Cardiac fibroblast (primary cell): ENCODE data around the gene SLC17A1.

Experiments used
- DNase-seq, 2 donors: peaks; one replicate each; pipeline versions ENCODE4 v3.0.0 to v3.0.0-alpha.2; 2010; ENCODE audit warnings: low read depth in 2 of 2
- H3K4me3 ChIP-seq, 2 donors: replicated peaks in 1 of 2; 1 replicate in 1 of 2; 2 replicates in 1 of 2; pipeline ENCODE4 v1.5.1; 2011; ENCODE audit warnings: low read depth in 2 of 2, low read length in 2 of 2, mild to moderate bottlenecking in 2 of 2, moderate library complexity in 1 of 2
- TF ChIP-seq, protein P1 (sequence below): IDR thresholded peaks from one replicate; pipeline ENCODE4 v1.5.1; 2011; ENCODE audit warnings: low read depth, mild to moderate bottlenecking, low read length, inconsistent platforms

The SLC17A1 gene

DNA sequence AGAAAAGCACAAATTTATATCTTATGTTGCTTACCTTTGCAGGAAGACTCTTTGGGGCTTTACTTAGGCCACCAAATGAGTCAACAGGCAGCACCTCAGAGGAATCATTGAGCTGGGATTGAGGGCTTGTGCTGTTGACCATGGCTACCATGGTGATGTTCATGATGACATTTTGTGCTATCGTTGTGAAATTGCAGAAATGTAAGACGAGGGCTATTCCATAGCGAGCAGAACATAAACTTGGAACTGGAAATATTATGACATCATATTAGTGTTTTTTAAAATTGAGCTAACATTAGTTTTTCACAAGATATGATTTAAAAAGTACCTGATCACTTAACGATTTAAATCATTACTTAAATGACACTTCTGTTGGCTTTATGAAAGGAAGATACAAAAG lies 30.3 kb upstream of the SLC17A1 start:
- TF ChIP-seq, protein P1, sequence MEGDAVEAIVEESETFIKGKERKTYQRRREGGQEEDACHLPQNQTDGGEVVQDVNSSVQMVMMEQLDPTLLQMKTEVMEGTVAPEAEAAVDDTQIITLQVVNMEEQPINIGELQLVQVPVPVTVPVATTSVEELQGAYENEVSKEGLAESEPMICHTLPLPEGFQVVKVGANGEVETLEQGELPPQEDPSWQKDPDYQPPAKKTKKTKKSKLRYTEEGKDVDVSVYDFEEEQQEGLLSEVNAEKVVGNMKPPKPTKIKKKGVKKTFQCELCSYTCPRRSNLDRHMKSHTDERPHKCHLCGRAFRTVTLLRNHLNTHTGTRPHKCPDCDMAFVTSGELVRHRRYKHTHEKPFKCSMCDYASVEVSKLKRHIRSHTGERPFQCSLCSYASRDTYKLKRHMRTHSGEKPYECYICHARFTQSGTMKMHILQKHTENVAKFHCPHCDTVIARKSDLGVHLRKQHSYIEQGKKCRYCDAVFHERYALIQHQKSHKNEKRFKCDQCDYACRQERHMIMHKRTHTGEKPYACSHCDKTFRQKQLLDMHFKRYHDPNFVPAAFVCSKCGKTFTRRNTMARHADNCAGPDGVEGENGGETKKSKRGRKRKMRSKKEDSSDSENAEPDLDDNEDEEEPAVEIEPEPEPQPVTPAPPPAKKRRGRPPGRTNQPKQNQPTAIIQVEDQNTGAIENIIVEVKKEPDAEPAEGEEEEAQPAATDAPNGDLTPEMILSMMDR = no peak
- DNase-seq = no peak
- no peak overlapping the region for H3K4me3 ChIP-seq

DNA sequence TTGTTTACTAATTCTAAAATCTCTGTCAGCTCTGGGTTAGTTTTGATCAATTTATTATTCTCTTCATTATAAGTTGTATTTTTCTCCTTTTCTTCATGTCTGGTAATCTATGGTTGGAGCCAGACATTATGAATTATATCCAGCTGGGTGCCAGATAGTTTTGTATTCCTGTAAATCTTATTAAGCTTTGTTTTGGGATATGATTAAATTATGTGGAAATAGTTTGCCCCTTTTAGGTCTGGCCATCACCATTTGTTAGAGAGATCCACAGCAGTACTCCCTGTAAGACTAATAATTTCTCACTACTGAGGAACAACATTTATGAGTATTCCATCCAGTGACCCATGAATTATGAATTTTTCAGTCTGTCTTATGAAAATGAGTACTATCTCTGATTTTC lies 20.9 kb upstream of the SLC17A1 start:
- H3K4me3 ChIP-seq = no peak overlapping the region
- no peak for DNase-seq
- TF ChIP-seq, protein P1 = no peak

DNA sequence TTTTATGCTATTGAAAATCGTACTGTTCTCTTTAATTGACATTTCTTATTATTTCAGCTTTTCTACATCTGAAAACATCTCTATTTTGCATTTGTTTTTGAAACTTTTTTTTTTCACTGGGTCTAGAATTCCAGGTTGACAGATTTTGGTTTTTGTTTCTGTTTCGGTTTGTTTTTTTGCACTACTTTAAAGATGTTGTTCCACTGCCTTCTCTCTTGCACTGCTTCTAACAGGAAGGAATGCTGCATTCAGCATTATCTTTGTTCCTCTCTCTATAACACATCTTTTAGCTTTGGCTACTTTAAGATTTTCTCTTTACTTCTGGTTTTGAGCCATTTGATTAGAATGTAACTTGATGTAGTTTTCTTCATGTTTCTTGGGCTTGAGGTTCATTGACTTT lies 20.1 kb upstream of the SLC17A1 start:
- no peak overlapping the region for H3K4me3 ChIP-seq
- TF ChIP-seq, protein P1 = no peak
- DNase-seq = no peak

DNA sequence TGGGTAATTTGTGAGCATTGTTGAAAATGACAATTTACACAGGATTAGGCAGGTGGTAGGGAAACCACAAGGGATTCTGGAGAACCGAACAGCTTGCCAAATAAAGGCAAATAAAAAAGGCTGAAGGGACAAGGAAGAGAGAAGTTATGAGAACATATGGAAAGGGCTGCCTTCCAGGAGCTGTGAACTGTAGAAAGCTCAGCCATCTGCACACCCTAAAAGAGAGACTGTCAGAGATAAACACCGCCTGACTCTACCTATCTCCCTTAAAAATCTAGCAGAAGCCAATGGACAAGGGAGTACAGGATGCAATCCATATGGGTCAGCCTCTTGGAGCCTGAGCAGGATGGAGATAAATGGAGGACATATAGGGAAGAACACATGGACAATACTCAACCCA lies 12.7 kb upstream of the SLC17A1 start:
- DNase-seq = no peak
- no peak overlapping the region for H3K4me3 ChIP-seq
- TF ChIP-seq, protein P1 = no peak

DNA sequence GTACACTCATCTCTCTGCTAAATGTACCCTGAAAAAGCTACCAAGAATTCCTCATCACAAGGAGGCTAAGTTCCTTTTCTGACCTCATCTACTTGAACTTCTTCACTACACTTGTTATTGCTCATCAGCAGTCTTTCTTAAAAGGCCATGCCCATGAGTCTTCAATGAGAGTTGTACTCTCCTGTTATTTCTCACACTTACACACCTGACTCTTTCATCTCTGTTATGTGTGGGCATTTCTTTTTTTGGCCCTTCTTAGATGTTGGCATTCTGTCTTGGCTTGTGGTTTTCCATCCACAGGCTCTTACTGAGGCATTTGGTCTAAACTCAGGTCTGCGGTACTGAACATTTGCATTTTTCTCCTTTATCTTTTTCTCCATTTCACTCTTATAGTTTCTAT lies 10.7 kb upstream of the SLC17A1 start:
- no peak overlapping the region for H3K4me3 ChIP-seq
- TF ChIP-seq, protein P1 = no peak
- no peak for DNase-seq

DNA sequence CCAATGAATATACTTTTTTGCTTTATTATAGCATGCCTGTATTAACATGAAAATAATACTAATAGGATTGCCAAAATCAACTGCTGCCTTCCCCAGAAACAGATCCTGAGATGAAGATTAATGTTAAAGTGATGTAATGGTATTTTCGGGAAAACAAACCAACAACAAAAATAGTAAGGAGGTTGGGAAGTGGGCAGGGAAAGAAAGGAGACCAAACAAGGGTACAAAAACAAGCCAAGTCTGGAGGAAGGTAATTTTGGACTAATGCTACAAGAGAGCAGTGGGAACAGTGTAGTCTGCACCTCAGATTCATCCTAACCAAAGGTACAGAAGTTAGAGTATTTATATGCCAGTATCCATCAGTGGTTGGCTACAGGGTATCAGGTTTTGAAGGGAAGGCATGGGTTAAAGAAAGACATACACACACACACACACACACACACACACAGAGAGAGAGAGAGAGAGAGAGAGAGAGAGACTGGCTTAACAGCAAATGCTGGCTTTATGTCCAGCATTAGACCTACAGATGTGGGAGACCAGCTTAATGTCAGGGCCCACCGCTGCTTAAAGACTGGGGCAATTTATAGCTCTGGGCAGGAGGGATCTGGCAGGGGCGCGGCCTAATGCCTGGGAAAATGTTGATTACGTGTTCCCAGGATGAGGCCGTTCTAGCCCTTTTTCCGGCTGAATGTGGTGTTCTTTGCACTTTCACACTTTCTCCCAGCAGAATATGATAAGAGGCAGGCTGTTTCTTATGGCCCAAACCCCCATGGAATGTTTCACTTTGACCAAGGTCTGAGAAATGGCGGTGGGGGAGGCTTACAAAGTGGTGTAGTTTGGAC lies 3.8 kb upstream of the SLC17A1 start:
- DNase-seq = peak; percentile 6 to 67
- TF ChIP-seq, protein P1 = no peak
- no peak overlapping the region for H3K4me3 ChIP-seq
